HL-60 (cell line): ENCODE results near the gene SLC22A13.
"Not testable (repeated sequence)": the region's sequence is repeated elsewhere in the genome, so short reads cannot be mapped to it uniquely, and the experiment has no call there.

Experiments used
- CTCF ChIP-seq: IDR thresholded peaks from one replicate; pipeline ENCODE4 v1.5.1; 2011; ENCODE audit warnings: low read length, control low read depth, inconsistent platforms; ENCODE audit not compliant: insufficient read depth
- GABPA ChIP-seq: IDR thresholded peaks from 2 replicates; pipeline ENCODE4 v1.6.1; 2012; ENCODE audit warnings: low read depth
- POLR2AphosphoS5 ChIP-seq: IDR thresholded peaks from 2 replicates; pipeline ENCODE4 v1.6.1; 2012; ENCODE audit warnings: low read depth
- REST ChIP-seq: IDR thresholded peaks from 2 replicates; pipeline ENCODE4 v1.6.1; 2012; ENCODE audit warnings: low read depth; ENCODE audit not compliant: insufficient replicate concordance
- SPI1 ChIP-seq: IDR thresholded peaks from 2 replicates; pipeline ENCODE4 v1.6.1; 2012; ENCODE audit warnings: low read depth, mild to moderate bottlenecking, borderline replicate concordance

DNA sequence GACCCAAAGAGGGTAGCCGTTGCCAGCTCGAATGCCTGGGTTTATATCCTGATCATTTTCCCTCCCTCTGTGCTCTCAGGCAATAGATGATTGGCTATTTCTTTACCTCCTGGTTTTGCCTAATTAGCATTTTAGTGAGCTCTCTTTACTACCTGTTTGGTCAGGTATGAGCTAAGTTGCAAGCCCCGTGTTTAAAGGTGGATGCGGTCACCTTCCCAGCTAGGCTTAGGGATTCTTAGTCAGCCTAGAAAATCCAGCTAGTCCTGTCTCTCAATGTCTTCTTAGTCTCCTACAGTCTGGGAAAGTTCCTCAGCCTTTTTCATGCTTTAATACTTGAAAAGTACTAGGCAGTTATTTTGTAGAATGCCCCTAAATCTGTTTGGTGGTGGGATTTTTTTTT is 31.4 kb downstream of the SLC22A13 start:
- not testable (repeated sequence) for TF ChIP-seq POLR2AphosphoS5, CTCF, REST, GABPA, SPI1
